ENCODE results near the gene NCBP1.
"Not testable (repeated sequence)": the region's sequence is repeated elsewhere in the genome, so short reads cannot be mapped to it uniquely, and the experiment has no call there.

The NCBP1 gene

DNA sequence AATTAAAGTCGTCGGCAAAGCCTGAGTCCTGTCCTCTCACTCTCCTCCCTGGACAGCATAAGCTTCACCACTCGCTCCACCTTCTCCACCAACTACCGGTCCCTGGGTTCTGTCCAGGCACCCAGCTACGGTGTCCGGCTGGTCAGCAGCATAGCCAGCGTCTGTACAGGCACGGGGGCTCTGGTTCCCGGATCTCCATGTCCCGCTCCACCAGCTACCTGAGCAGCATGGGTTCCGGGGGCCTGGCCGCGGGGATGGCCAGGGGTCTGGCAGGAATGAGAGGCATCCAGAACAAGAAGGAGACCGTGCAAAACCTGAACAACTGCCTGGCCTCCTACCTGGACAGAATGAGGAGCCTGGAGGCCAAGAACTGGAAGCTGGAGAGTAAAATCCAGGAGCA, 65.2 kb downstream of the NCBP1 start:
- in situ Hi-C loops (cut with MboI; ENCODE audit: low pct_unique_long_range_greater_than_20kb, low sequenced_read_pairs, unreplicated experiment): no loop called here
- TF ChIP-seq, protein P1, sequence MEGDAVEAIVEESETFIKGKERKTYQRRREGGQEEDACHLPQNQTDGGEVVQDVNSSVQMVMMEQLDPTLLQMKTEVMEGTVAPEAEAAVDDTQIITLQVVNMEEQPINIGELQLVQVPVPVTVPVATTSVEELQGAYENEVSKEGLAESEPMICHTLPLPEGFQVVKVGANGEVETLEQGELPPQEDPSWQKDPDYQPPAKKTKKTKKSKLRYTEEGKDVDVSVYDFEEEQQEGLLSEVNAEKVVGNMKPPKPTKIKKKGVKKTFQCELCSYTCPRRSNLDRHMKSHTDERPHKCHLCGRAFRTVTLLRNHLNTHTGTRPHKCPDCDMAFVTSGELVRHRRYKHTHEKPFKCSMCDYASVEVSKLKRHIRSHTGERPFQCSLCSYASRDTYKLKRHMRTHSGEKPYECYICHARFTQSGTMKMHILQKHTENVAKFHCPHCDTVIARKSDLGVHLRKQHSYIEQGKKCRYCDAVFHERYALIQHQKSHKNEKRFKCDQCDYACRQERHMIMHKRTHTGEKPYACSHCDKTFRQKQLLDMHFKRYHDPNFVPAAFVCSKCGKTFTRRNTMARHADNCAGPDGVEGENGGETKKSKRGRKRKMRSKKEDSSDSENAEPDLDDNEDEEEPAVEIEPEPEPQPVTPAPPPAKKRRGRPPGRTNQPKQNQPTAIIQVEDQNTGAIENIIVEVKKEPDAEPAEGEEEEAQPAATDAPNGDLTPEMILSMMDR (IDR thresholded peaks at IDR 0.05; ENCODE audit: extremely low read depth, insufficient read depth, missing control alignments): no peak
- no peak for DNase-seq (ENCODE audit: low spot score)

GRCh38 chr9:97699281-97699680, 65.7 kb downstream of the NCBP1 start:
- DNase-seq (ENCODE audit: low spot score); in situ Hi-C loops (cut with MboI; ENCODE audit: low pct_unique_long_range_greater_than_20kb, low sequenced_read_pairs, unreplicated experiment): not testable (repeated sequence)

GRCh38 chr9:97699824-97700223, 66.2 kb downstream of the NCBP1 start:
- DNase-seq (ENCODE audit: low spot score); in situ Hi-C loops (cut with MboI; ENCODE audit: low pct_unique_long_range_greater_than_20kb, low sequenced_read_pairs, unreplicated experiment): not testable (repeated sequence)

- TF ChIP-seq, protein P1 (IDR thresholded peaks at IDR 0.05; ENCODE audit: extremely low read depth, insufficient read depth, missing control alignments): no peak
- DNase-seq (ENCODE audit: low spot score): no peak
- in situ Hi-C loops (cut with MboI; ENCODE audit: low pct_unique_long_range_greater_than_20kb, low sequenced_read_pairs, unreplicated experiment): no loop called here
Measured at GRCh38 chr9:97703437-97704344, 70.1 kb downstream of the NCBP1 start.

- DNase-seq (ENCODE audit: low spot score): no peak
- in situ Hi-C loops (cut with MboI; ENCODE audit: low pct_unique_long_range_greater_than_20kb, low sequenced_read_pairs, unreplicated experiment): no loop called here
- TF ChIP-seq, protein P1 (IDR thresholded peaks at IDR 0.05; ENCODE audit: extremely low read depth, insufficient read depth, missing control alignments): no peak
Measured at GRCh38 chr9:97704345-97704677, 70.7 kb downstream of the NCBP1 start.

DNA sequence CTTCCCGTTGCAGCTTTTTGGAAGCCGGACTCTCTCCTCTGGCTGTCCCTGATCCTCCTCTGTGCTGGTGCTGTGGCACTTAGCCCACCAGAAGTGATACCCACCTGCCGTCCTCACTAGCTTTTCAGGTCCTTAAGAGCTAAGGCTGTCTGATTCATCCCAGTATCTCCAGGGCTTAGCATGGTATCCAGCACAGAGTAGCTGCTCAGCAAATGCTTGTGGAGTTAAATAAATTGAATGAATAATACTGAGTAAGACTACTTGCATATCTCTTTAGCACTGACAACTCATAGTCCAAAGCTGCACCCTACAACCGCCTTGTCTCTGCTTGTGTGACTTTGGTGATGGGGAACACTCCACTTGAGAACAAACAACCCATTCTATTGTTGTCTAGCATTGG, 71.2 kb downstream of the NCBP1 start:
- in situ Hi-C loops (cut with MboI; ENCODE audit: low pct_unique_long_range_greater_than_20kb, low sequenced_read_pairs, unreplicated experiment): no loop called here
- DNase-seq (ENCODE audit: low spot score): no peak
- TF ChIP-seq, protein P1 (IDR thresholded peaks at IDR 0.05; ENCODE audit: extremely low read depth, insufficient read depth, missing control alignments): no peak

DNA sequence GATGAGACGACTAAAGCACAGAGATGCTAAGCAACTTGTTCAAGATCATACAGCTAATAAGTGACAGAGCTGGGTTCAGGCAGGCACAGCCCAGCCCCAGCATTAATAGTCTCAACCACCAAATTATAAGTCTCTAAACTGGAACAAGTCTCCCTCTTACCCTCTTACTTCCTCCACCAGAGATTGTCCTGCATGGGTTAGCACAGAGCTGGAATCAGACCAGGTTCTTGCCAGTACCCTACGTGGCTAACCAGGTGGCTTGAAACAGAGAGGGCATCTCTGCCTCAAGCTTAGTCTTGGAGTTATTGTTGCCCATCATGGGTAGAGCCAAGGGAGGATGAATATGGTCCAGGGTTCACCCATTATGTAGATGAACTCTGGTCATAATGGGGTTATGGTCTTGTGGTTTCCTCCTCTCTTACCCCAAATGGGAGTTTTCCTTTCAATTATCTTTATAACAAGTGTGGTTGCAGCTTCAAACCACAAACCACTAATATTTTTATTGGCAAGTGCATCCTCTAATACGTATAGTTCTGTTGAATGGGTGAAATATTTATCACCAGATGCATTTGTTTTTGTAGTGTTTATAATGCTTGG, 71.8 kb downstream of the NCBP1 start:
- in situ Hi-C loops (cut with MboI; ENCODE audit: low pct_unique_long_range_greater_than_20kb, low sequenced_read_pairs, unreplicated experiment): no loop called here
- no peak for DNase-seq (ENCODE audit: low spot score)
- TF ChIP-seq, protein P1 (IDR thresholded peaks at IDR 0.05; ENCODE audit: extremely low read depth, insufficient read depth, missing control alignments): no peak
